Body of pancreas (tissue), 4 donors: ENCODE results near the gene PEX5.

Experiments used
- POLR2A ChIP-seq, 3 donors: fragments of 450-650 bp; IDR thresholded peaks; one replicate each; pipeline ENCODE4 v1.6.1; 2016; ENCODE audit warnings: antibody characterized with exemption in 3 of 3, mild to moderate bottlenecking in 2 of 3
- TF ChIP-seq, protein P1 (sequence below), 7 experiments: fragments of 450-650 bp in 4 of 7; fragments of 200-600 bp in 3 of 7; sonication (generic) in 3 of 7; IDR thresholded peaks; one replicate each; pipeline ENCODE4 v1.5.1; 2016 to 2019; ENCODE audit warnings: antibody characterized with exemption in 7 of 7

DNA sequence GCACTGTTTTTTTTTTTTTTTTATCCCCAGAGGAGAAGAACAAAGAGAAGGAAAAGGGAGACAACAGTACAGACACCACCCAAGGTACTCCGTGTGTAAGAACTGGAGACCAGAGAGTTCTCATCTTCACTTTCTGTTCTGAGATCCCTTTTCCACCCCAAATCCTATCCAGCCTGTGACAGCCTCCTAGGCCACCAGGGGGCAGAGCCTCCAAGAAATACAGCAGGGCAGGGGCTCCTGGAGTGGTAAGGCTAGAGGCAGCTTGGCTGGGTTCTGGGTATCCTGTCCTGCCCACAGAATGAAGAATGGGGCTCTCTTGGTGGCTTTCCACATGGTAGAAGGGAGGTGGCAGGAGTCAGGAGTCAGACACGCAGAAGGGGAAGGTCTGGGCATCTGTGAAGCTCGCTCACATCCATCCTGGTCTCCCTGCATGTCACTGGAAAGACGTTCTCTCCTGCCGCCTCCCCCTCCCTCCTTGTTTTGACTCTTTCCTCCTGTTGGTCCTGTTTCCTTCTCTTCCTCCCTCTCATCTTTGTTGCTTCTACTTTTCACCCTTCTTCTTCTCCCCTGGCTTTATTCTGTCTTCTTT lies 47.3 kb upstream of the PEX5 start:
- TF ChIP-seq, protein P1, sequence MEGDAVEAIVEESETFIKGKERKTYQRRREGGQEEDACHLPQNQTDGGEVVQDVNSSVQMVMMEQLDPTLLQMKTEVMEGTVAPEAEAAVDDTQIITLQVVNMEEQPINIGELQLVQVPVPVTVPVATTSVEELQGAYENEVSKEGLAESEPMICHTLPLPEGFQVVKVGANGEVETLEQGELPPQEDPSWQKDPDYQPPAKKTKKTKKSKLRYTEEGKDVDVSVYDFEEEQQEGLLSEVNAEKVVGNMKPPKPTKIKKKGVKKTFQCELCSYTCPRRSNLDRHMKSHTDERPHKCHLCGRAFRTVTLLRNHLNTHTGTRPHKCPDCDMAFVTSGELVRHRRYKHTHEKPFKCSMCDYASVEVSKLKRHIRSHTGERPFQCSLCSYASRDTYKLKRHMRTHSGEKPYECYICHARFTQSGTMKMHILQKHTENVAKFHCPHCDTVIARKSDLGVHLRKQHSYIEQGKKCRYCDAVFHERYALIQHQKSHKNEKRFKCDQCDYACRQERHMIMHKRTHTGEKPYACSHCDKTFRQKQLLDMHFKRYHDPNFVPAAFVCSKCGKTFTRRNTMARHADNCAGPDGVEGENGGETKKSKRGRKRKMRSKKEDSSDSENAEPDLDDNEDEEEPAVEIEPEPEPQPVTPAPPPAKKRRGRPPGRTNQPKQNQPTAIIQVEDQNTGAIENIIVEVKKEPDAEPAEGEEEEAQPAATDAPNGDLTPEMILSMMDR (IDR thresholded peaks at IDR 0.05): peak; percentile 27 to 58 (median 50)
- no peak for TF ChIP-seq POLR2A (IDR thresholded peaks at IDR 0.05)
